WTC11 (cell line): ENCODE data around the gene HMCN1. TPM values are rescaled to one million over a fixed set of nuclear protein-coding genes. Genes with fewer than 3 reads are reported as not detected.

Source experiments
- ATAC-seq: fragments of 200-7000 bp; cut with Tn5 transposase; 2 replicates; pipeline ENCODE4 v1.10.0; 2021; ENCODE audit warnings: mild to moderate bottlenecking, moderate library complexity
- CTCF ChIA-PET: fragments of 300-600 bp; sonication (Branson Sonifier 250); formaldehyde crosslinking; loops from one replicate; lab custom pipeline; 2021; ENCODE audit warnings: antibody characterized with exemption; lab: Charles Lee
- POLR2A ChIA-PET: fragments of 350-600 bp; sonication (Branson Sonifier 250); formaldehyde crosslinking; loops from one replicate; lab custom pipeline; 2021; ENCODE audit warnings: antibody characterized with exemption; lab: Charles Lee
- DNase-seq: peaks from one replicate; pipeline ENCODE4 v3.0.0; 2021; ENCODE audit warnings: low spot score
- H3K27ac Mint-ChIP-seq: 2 replicates; pipeline ENCODE4 v1.8.0; 2021; ENCODE audit warnings: mixed read lengths
- H3K27me3 Mint-ChIP-seq: 2 replicates; pipeline ENCODE4 v1.8.0; 2021; ENCODE audit warnings: low read depth, mild to moderate bottlenecking, moderate library complexity, mixed read lengths
- H3K36me3 Mint-ChIP-seq: 2 replicates; pipeline ENCODE4 v1.8.0; 2021; ENCODE audit warnings: mixed read lengths
- H3K4me1 Mint-ChIP-seq: 2 replicates; pipeline ENCODE4 v1.8.0; 2022; ENCODE audit warnings: mixed read lengths
- H3K4me3 Mint-ChIP-seq: 2 replicates; pipeline ENCODE4 v1.8.0; 2021; ENCODE audit warnings: mild to moderate bottlenecking, moderate library complexity, mixed read lengths
- H3K9me3 Mint-ChIP-seq: 2 replicates; pipeline ENCODE4 v1.8.0; 2021; ENCODE audit warnings: mixed read lengths
- ATF1 ChIP-seq: sonication (generic); formaldehyde crosslinking; IDR thresholded peaks from 2 replicates; pipeline ENCODE4 v1.8.1; 2023; ENCODE audit warnings: mild to moderate bottlenecking, moderate library complexity, missing genetic modification reagents
- ATF6 ChIP-seq: sonication (generic); formaldehyde crosslinking; IDR thresholded peaks from 2 replicates; pipeline ENCODE4 v1.8.1; 2023; ENCODE audit warnings: mild to moderate bottlenecking, missing genetic modification reagents
- CREM ChIP-seq: sonication (generic); formaldehyde crosslinking; IDR thresholded peaks from 2 replicates; pipeline ENCODE4 v1.8.1; 2022; ENCODE audit warnings: mild to moderate bottlenecking, missing genetic modification reagents, moderate library complexity
- ERG ChIP-seq: fragments of 250-450 bp; sonication (Bioruptor Pico); IDR thresholded peaks from 2 replicates; pipeline ENCODE4 v1.8.0; 2021; ENCODE audit warnings: mild to moderate bottlenecking
- GABPB1 ChIP-seq: sonication (generic); formaldehyde crosslinking; IDR thresholded peaks from 2 replicates; pipeline ENCODE4 v1.8.1; 2023; ENCODE audit warnings: mild to moderate bottlenecking, missing genetic modification reagents
- GTF2I ChIP-seq: fragments of 250-450 bp; sonication (Bioruptor Pico); conservative IDR thresholded peaks from 2 replicates; pipeline ENCODE4 v1.4.0; 2021; ENCODE audit warnings: mild to moderate bottlenecking
- HMGXB4 ChIP-seq: sonication (generic); formaldehyde crosslinking; IDR thresholded peaks from 2 replicates; pipeline ENCODE4 v1.8.1; 2023; ENCODE audit warnings: mild to moderate bottlenecking, moderate library complexity, missing genetic modification reagents
- NR3C1 ChIP-seq: sonication (generic); formaldehyde crosslinking; conservative IDR thresholded peaks from 2 replicates; pipeline ENCODE4 v1.8.1; 2023; ENCODE audit warnings: low read depth, mild to moderate bottlenecking, missing genetic modification reagents
- OVOL2 ChIP-seq: fragments of 250-450 bp; sonication (Bioruptor Pico); IDR thresholded peaks from 2 replicates; pipeline ENCODE4 v1.9.0; 2021; ENCODE audit warnings: mild to moderate bottlenecking, borderline replicate concordance
- PREB ChIP-seq: sonication (generic); formaldehyde crosslinking; IDR thresholded peaks from 2 replicates; pipeline ENCODE4 v1.8.1; 2022; ENCODE audit warnings: mild to moderate bottlenecking, missing genetic modification reagents, moderate library complexity, borderline replicate concordance
- RELA ChIP-seq: sonication (generic); formaldehyde crosslinking; IDR thresholded peaks from 2 replicates; pipeline ENCODE4 v1.8.1; 2022; ENCODE audit warnings: missing genetic modification reagents, mild to moderate bottlenecking, borderline replicate concordance
- SMAD4 ChIP-seq: sonication (generic); formaldehyde crosslinking; IDR thresholded peaks from 2 replicates; pipeline ENCODE4 v1.8.0; 2022; ENCODE audit warnings: mild to moderate bottlenecking, missing genetic modification reagents
- SOX15 ChIP-seq: fragments of 250-450 bp; sonication (Bioruptor Pico); IDR thresholded peaks from 2 replicates; pipeline ENCODE4 v1.9.0; 2021; ENCODE audit warnings: mild to moderate bottlenecking
- SP1 ChIP-seq: sonication (generic); formaldehyde crosslinking; conservative IDR thresholded peaks from 2 replicates; pipeline ENCODE4 v1.8.1; 2022; ENCODE audit warnings: missing genetic modification reagents
- TEAD1 ChIP-seq: sonication (generic); formaldehyde crosslinking; IDR thresholded peaks from 2 replicates; pipeline ENCODE4 v1.8.0; 2022; ENCODE audit warnings: mild to moderate bottlenecking, missing genetic modification reagents
- ZBTB21 ChIP-seq: sonication (generic); formaldehyde crosslinking; IDR thresholded peaks from 2 replicates; pipeline ENCODE4 v1.8.1; 2023; ENCODE audit warnings: mild to moderate bottlenecking, missing genetic modification reagents, borderline replicate concordance
- ZNF232 ChIP-seq: sonication (generic); formaldehyde crosslinking; IDR thresholded peaks from 2 replicates; pipeline ENCODE4 v1.8.0; 2022; ENCODE audit warnings: mild to moderate bottlenecking, missing genetic modification reagents
- ZNF396 ChIP-seq: fragments of 250-450 bp; sonication (Bioruptor Pico); IDR thresholded peaks from 2 replicates; pipeline ENCODE4 v1.8.0; 2021; ENCODE audit warnings: mild to moderate bottlenecking, moderate library complexity, borderline replicate concordance
- total RNA-seq: library from RNA; stranded (reverse); gene quantifications from 3 replicates; pipeline ENCODE4 v1.2.3, GENCODE V29; 2021
- TF ChIP-seq, protein P1 (sequence below): sonication (generic); formaldehyde crosslinking; IDR thresholded peaks from 2 replicates; pipeline ENCODE4 v1.8.1; 2023; ENCODE audit warnings: mild to moderate bottlenecking, missing genetic modification reagents, moderate library complexity
- TF ChIP-seq, protein P2 (sequence below): fragments of 250-450 bp; sonication (Bioruptor Pico); IDR thresholded peaks from 2 replicates; pipeline ENCODE4 v1.9.0; 2021; ENCODE audit warnings: moderate library complexity, mild to moderate bottlenecking, inconsistent platforms, borderline replicate concordance

HMCN1 gene
- total RNA-seq, 1 experiment from 2014 or later: 5.6 TPM

GRCh38 chr1:186066411-186066810, 332.2 kb downstream of the HMCN1 start:
- CTCF ChIA-PET: interaction anchor here (1.3 kb wide), 1 partner anchor 346 kb away, joined by 3 read pairs; no protein-coding TSS in a partner anchor
- DNase-seq: no peak
- Mint-ChIP-seq H3K36me3 (no peaks in the 10 kb centered on the region), H3K4me3 (no peak overlapping the region), H3K4me1 (no peaks in the 10 kb centered on the region), H3K27me3 (no peaks in the 10 kb centered on the region), H3K27ac (no peak overlapping the region), H3K9me3 (no peaks in the 10 kb centered on the region)
- POLR2A ChIA-PET: no interaction called here
- no peak for ATAC-seq
- TF ChIP-seq SP1 (CRISPR knock-in tag) (no peak), ATF1 (CRISPR knock-in tag) (no peak), SOX15 (CRISPR knock-in tag) (no peak), GABPB1 (CRISPR knock-in tag) (no peak), GTF2I (CRISPR knock-in tag) (no peak)
- TF ChIP-seq, protein P1, sequence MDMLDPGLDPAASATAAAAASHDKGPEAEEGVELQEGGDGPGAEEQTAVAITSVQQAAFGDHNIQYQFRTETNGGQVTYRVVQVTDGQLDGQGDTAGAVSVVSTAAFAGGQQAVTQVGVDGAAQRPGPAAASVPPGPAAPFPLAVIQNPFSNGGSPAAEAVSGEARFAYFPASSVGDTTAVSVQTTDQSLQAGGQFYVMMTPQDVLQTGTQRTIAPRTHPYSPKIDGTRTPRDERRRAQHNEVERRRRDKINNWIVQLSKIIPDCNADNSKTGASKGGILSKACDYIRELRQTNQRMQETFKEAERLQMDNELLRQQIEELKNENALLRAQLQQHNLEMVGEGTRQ (CRISPR knock-in tag): no peak

GRCh38 chr1:186073697-186074096, 339.5 kb downstream of the HMCN1 start:
- Mint-ChIP-seq H3K27ac (no peak overlapping the region), H3K4me3 (no peak overlapping the region), H3K9me3 (no peaks in the 10 kb centered on the region), H3K4me1 (no peaks in the 10 kb centered on the region), H3K27me3 (no peaks in the 10 kb centered on the region), H3K36me3 (no peaks in the 10 kb centered on the region)
- no peak for DNase-seq
- ChIA-PET CTCF (no interaction called here), POLR2A (no interaction called here)
- TF ChIP-seq CREM (no peak), OVOL2 (CRISPR knock-in tag) (no peak), HMGXB4 (CRISPR knock-in tag) (no peak), ERG (CRISPR knock-in tag) (no peak), TEAD1 (no peak), ZNF396 (CRISPR knock-in tag) (no peak), RELA (CRISPR knock-in tag) (no peak), ZNF232 (CRISPR knock-in tag) (no peak), NR3C1 (no peak), ATF6 (CRISPR knock-in tag) (no peak), ZBTB21 (CRISPR knock-in tag) (no peak)
- TF ChIP-seq, protein P2, sequence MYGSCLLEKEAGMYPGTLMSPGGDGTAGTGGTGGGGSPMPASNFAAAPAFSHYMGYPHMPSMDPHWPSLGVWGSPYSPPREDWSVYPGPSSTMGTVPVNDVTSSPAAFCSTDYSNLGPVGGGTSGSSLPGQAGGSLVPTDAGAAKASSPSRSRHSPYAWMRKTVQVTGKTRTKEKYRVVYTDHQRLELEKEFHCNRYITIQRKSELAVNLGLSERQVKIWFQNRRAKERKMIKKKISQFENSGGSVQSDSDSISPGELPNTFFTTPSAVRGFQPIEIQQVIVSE: no peak
- ATAC-seq: no peak

DNA sequence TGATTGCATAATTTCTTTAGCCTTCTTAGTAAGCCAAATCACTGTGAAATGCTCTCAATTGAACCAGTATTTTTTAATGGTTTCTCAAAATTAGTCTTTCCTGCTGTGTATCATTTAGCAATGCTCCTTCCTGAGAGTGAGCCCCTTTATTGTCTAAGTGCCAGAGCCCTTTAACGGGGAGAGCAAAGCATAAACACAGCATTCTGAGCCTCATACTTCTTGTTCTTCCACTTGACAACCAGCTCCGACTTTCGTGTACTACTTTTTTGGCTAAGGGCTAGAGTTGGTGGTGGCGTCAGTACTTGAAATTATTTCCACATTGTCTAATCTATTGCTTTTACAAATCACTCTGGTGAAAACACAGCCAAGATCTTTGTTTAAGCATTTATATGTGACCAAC, 341.8 kb downstream of the HMCN1 start:
- no peak for DNase-seq
- no peaks in the 10 kb centered on the region for H3K9me3 Mint-ChIP-seq
- no peak for ATAC-seq
- H3K27me3 Mint-ChIP-seq: no peaks in the 10 kb centered on the region
- H3K27ac Mint-ChIP-seq: no peak overlapping the region
- ChIA-PET CTCF (no interaction called here), POLR2A (no interaction called here)
- TF ChIP-seq SMAD4 (no peak), PREB (CRISPR knock-in tag) (no peak)
- no peak overlapping the region for H3K4me3 Mint-ChIP-seq
- H3K36me3 Mint-ChIP-seq: no peaks in the 10 kb centered on the region
- no peaks in the 10 kb centered on the region for H3K4me1 Mint-ChIP-seq
